Measurements from ENCODE around the gene SLC39A7.

Gene SLC39A7

GRCh38 chr6:33190504-33191107 lies 10.1 kb upstream of the SLC39A7 start:
- DNase-seq = no peak

DNA sequence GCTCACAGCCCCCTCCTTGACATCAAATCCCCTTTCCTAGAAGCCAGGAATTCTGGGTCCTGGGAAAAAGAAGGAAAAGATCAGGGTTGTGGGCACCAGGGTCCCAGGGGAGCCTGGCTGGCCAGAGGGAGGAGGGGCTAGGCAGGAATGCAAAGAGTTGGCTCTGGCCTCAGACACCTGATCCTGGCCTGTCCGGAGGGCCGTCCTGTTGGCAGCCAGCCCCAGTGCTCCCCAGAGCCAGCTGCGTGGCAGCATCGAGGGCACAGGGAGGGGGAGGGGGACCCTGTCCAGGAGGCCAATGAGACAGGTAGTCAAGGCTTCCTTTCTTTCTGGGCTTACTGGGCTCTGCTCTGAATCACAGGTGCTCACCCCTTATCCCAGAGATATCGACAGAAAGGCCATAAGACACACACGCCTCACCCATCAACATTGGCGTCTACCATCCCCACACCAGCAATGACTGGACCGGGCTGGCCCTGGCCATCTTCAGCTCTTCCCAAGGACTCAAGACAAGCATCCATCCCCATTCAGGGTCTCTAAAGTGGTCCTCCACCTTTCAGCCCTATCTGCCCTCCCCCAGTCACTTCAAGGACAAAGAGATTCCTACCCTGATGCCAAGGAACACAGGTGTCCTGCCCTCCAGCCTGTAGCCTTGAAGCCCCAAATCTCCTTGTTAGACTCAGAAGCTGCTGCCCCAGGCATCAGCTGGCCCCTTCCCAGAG lies 9.1 kb upstream of the SLC39A7 start:
- DNase-seq = no peak

GRCh38 chr6:33192105-33192646 lies 8.5 kb upstream of the SLC39A7 start, which contains the start of gene COL11A2:
Gene COL11A2 (minus strand): TSS chr6:33192467. CDS start chr6:33192240, 227 bp downstream.
- no peak for DNase-seq

DNA sequence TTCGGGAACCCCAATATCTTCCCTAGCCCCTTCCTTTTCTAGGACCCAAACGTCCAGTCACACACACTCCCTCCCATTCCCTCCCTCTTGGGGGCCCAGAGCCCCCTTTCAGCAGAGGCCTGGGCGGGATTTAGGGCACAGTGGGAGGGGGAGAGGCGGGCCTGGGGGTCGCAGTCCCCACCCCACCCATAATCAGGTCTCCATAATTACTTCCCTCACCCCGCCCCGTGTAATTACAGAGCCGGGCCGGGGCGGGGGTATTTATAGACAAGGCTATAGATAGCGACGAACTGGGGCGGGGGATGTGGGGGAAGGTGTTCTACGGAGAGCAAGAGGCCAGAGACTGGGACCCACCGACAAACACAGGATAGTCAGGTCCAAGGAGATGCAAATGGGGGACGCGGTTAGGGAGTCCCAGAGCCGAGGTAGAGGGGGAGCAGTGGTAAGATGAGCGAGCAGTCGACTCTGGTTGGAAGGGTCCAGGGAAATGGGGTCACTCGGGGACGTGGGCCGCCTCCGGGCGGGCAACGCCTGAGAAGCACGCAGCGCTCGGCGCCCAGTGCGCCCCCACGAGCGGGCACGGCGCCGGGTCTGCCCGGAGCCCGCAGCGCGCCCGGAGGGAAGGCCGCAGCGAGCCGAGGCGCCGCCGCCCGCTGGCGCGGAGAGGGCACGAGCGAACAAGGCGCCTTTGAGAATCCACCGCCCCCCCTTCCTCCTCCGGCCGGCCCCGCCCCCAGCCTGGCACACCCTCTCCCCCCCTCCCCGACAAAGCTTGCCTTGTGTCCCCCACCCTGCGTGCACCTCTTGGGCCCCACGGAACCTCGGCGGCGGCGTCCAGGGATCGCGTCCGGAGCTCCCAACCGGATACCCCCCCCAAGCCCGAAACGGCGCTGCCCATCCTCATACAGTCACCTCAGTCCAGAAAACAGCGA lies 7.7 kb upstream of the SLC39A7 start:
- peak in 1 of 2 experiments; percentile 47 for DNase-seq

GRCh38 chr6:33193619-33194018 lies 7.0 kb upstream of the SLC39A7 start:
- no peak for DNase-seq

DNA sequence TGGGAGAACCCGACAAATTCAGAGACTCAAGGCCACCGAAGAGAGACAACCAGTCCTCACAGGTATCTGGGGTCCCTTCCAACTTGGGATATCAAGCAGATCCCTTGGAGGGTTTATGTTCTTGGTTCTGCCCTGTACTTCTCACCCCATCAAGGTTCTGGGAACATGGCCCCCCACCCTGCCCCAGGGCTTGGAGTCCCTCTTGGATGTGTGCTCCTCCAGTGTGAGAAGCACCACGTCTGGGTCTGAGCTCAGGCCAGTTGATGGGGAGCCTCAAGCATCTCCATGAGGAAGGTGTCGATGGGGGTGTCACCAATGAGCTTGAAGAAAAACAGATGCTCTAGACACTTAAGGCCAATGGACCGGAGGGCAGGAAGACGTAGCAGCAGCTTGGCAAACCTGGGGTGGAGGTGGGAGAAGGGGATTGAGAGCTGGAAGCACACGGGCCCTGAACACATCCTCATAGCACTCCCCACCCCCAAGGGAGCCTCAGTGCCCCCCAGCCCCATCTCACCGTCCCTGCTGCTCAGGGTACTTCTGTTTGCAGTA lies 6.2 kb upstream of the SLC39A7 start:
- DNase-seq = no peak

DNA sequence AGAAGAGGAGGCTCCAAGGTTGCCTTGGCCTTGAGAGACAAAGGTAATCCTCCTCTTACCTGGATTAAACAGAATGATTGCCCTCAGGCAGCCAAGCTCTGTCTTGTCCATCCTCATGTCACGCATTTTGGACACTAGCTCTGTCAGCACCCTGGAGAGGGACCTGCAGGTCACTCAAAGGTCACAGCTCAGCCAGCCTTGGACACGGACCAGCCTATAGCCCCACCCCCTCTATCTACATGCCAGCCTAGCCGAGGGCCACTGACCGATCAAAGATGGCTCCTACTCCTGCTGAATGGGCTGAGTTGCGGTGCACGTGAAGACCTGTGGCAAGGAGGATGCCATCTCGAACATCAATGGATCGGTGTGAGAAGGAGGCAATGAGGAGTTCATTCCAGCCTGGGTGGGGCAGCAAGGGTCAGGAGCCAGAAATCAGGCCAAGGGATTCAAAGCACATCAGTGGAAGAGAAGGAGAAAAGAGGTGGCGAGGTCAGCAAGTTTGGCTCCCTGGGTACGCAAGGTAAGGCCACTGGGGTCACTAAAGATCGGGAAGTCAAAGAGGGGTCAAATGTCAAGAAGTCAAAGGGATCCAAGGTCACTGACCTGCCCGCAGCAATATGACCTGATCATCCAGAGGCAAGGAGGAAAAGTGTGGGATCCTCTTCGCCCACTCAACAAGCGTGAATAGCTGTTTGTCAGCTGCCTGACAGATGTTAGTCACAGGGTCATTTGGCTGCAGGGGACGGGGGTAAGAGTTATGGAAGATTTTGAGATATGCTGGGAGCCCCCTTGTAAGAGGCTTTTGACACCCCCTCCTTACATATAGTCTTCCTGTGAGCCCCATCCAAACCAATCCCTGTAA lies 5.1 kb upstream of the SLC39A7 start:
- DNase-seq = no peak

DNA sequence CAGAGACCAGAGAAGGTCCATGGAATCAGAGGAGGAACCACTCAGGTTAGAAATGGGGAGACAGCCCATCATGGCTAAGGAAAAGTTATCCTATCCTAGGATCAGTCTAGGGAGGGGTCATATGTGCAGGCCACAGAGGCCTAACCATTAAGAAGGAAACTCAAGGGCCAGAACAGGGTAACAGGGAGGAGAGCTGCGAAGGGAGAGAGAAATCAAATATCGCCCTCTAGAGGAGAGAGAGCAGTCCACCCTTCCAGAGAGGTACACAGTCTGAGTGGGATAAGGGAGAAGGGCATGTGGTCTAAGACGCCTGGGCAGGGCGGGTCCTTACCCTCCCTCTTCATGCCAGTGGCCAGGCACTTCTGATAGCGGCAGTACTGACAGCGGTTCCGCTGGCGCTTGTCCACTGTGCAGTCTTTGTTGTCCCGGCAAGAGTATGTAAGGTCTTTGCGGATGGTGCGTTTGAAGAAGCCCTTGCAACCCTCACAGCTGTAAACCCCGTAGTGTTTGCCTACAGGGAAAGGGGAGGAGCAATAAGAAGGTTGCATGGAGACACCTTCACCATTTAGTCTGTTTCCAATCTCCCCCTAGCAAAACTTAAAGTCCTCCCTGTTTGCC lies 3.1 kb upstream of the SLC39A7 start:
- peak in 1 of 2 experiments; percentile 54 for DNase-seq

- no peak for DNase-seq
Observed at GRCh38 chr6:33198159-33198852, 2.4 kb upstream of the SLC39A7 start.

DNA sequence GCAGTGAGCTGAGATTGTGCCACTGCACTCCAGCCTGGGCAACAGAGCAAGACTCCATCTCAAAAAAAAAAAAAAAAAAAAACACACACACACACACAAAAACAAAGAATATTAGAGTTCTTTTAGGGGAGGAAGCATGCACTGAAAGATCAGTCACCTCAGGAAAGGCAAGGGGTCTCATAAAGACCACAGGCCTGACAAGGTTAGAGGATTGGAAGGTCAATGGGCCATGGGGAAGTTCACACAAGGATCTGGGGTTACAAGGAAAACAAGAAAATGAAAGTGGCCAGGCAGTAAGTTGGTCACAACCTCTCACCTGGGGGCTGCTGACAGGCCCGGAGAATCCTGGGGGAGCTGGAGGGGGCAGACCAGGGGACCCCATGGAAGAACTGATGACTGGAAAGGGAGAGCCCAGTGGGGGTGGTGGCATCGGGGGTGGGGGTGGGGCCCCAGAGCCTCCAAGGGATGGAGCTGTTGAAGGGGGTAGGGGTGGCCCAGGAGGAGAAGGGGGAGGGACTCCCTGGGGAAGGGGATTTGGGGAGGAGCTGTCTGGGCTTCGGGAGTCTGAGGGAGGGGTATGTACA lies 1.7 kb upstream of the SLC39A7 start:
- DNase-seq = no peak

- peak; percentile 84 to 85 for DNase-seq
Observed at GRCh38 chr6:33199687-33200218, 914 bp upstream of the SLC39A7 start.

DNA sequence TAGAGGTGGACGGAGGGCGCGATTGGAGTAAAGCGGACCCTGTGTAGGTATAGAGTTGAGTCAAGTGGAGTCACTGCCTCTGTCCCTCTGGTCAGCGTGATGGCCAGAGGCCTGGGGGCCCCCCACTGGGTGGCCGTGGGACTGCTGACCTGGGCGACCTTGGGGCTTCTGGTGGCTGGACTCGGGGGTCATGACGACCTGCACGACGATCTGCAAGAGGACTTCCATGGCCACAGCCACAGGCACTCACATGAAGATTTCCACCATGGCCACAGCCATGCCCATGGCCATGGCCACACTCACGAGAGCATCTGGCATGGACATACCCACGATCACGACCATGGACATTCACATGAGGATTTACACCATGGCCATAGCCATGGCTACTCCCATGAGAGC lies 479 bp downstream of the SLC39A7 start:
- no peak for DNase-seq

GRCh38 chr6:33201935-33202334 lies 1.3 kb downstream of the SLC39A7 start:
- no peak for DNase-seq

DNA sequence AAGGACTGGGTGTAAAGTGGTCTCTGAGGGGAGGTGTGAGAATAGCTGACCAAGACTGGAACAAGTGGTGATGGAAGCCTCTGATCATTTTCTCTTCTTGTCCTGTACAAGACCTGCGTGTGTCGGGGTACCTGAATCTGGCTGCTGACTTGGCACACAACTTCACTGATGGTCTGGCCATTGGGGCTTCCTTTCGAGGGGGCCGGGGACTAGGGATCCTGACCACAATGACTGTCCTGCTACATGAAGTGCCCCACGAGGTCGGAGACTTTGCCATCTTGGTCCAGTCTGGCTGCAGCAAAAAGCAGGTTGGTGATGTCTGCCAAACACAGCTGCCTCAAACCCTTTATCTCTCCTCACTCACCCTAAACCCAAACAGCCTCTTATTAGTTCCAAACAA lies 2.1 kb downstream of the SLC39A7 start:
- no peak for DNase-seq

GRCh38 chr6:33203443-33204164 lies 2.9 kb downstream of the SLC39A7 start:
- DNase-seq = no peak

- DNase-seq = no peak
Observed at GRCh38 chr6:33204165-33204414, 3.4 kb downstream of the SLC39A7 start.

DNA sequence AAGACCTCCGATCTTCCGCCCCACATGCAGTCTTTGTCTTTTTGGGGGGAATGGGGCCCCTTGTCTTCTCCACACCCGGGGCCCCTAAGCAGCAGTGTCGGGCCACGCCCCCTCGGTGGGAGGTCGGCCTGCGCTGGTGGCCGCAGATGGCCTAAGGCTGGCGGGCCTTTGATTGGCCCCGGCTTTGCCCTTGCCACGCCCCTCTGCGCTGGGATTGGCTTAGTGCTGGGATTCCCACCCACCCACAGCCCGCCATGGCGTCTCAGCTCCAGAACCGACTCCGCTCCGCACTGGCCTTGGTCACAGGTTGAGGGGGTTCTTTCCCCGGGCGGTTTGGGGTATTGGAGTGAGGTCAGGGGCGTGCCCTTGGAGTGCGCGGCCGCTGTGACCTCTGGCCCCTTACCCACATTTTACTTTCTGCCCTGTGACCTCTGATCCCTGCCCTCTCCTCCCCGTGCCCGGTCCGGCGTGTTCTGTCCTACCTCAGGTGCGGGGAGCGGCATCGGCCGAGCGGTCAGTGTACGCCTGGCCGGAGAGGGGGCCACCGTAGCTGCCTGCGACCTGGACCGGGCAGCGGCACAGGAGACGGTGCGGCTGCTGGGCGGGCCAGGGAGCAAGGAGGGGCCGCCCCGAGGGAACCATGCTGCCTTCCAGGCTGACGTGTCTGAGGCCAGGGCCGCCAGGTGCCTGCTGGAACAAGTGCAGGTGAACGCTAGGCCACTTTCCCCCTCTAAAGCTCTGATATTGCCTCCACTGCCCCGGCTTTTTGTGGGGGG lies 3.9 kb downstream of the SLC39A7 start, which contains the start of gene HSD17B8:
Gene HSD17B8 (plus strand): TSS at position 241 of the 776 bp plus-strand sequence. CDS start 14 bp downstream, at position 255.
- peak; percentile 96 to 97 for DNase-seq

GRCh38 chr6:33205191-33206026 lies 4.7 kb downstream of the SLC39A7 start:
- peak; percentile 81 to 83 for DNase-seq

Data from activated T-cell treated with anti-CD3 and anti-CD28 coated beads, Interleukin-2, amount 50 U/mL, for 48 hours (primary cell).